CD4-positive, alpha-beta T cell treated with Interleukin-15 for 4 hours (primary cell): ENCODE measurements around the gene TRMU.
"Not testable (repeated sequence)": the region's sequence is repeated elsewhere in the genome, so short reads cannot be mapped to it uniquely, and the experiment has no call there.

ENCODE experiments used
- DNase-seq: peaks from one replicate; pipeline ENCODE4 v3.0.0-alpha.2; 2020; ENCODE audit warnings: low spot score

Gene TRMU

DNA sequence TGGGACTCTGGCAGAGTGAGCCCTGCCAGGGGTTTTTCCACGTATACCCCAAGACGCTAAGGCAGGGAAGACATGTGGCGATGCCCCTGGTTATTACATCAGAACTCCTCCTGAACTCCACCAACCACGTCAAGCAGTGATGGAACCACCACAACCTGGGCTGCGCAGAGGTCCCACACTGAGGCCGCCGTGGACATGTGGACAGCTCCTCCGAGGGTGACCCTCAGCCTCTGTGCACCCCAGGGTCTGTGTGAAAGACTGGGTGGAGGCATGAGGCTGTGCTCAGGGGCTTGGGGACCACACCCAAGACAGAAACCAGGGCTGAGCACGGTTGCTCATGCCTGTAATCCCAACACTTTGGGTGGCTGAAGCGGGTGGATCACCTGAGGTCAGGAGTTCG, 52.2 kb downstream of the TRMU start:
- DNase-seq: no peak

DNA sequence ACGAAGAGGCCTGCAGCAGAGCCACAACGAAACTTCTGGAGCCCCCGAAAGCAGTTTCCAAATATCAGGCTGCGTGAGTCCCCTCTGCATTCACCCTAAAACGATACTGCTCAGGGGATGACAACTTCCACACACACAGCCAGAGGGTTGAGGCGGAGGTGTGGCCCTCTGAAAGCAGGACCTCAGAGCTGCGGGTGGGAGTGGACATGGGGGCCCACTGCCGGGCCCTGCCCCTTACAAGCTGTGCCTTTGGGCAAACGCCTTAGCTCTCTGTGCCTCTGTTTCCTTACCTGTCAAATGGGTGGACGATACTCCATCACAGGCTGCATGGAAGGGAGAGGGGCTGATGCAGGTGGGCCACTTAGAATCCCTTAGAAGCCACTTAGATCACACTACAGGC, 53.1 kb downstream of the TRMU start:
- no peak for DNase-seq

DNA sequence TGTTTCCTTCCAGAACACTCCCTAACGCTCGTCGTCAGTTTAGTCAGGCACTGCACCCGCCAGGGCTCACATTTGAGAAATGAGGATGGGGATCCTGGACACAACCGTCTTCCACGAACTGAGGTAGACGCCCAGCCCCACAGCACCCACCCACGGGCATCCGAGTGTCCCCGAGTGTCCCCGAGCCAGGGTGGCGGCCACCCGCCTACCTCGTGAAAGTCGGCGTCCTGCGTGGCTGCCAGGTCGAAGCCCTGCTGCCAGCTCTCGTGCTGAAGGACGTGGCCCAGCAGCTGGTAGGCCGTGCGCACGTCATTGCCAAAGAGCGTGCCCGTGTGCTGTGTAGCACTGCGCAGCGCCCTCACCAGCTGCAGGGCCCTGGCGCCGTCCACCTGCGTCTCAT, 53.6 kb downstream of the TRMU start:
- no peak for DNase-seq

- DNase-seq: no peak
Measured at GRCh38 chr22:46390105-46390651, 54.7 kb downstream of the TRMU start.

DNA sequence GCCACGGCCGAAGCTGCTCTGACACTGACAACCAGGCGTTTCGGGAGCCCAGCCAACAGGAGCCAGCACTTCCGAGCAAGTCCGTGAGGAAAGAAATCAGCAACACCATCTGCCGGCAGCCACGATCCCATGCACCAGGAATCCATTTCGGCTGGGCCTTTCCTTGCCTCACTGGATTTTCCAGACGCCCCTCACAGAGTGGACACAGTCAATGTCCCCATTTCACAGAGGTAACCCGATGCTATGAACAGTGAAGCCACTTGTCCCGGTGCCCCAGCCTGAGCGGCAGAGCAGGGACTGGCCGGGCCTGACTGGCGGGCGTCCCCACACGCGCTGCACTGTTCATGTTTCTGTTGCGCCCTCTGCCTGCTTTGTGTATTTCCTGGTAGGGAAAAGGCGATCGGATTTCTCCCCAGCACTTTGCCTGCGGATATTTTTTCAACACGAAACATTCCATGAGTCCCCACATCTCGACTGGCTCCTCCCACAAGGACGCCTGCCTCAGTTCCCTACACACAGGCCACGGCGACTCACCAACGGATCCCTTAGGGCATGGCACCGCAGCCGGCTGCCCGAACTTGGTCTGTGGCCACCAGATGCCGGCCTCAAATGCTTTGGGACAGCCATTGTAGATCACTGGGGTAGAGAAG, 55.3 kb downstream of the TRMU start:
- DNase-seq: no peak

GRCh38 chr22:46391486-46392136, 56.1 kb downstream of the TRMU start:
- no peak for DNase-seq

DNA sequence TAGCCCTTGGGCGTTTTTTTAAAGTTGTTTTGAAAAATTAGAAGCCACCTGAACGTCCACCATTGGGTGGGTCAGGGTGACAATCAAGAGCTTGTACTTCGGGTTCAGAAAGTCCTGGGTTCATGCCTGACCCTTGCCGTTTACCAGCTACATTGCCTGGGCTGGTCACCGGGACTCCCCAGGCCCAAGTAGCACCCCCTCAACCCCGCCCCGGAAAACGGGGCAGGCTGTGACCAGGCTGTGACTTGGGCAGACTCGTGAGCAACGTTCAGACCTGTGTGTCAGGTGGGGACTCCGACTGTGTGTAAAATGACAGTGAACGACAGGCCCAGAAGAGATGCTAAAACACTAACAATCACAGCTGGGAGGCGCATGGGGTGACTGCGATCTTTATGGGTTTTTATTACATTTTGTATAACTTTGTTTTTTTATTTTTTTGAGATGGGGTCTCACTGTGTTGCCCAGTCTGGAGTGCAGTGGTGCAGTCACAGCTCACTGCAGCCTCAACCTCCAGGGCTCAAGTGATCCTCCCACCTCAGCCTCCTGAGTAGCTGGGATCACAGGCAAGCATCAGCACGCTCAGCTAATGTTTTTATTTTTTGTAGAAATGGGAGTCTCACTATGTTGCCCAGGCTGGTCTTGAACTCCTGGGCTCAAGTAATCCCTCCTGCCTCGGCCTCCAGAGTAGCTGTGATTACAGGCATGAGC, 56.8 kb downstream of the TRMU start:
- no peak for DNase-seq

DNA sequence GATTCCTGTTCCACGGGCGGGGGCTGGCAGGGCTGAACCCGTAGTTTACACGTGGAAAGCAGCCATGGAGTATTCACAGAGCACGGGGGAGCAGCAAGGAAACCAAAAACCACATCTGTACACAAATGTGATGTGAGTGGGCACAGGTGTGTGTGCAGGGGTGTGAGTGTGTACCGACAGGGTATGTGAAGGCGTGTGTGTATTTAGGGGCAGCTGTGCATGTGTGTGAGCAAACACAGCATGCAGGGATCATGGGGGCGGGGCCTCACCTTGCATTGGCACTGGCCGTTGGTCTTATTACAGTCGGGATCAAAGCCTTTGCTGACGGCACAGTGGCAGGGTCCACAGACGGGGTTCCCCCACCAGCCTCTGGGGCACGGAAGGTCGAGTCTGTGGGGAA, 58.4 kb downstream of the TRMU start:
- no peak for DNase-seq

- DNase-seq: no peak
Measured at GRCh38 chr22:46394622-46395021, 59.1 kb downstream of the TRMU start.

DNA sequence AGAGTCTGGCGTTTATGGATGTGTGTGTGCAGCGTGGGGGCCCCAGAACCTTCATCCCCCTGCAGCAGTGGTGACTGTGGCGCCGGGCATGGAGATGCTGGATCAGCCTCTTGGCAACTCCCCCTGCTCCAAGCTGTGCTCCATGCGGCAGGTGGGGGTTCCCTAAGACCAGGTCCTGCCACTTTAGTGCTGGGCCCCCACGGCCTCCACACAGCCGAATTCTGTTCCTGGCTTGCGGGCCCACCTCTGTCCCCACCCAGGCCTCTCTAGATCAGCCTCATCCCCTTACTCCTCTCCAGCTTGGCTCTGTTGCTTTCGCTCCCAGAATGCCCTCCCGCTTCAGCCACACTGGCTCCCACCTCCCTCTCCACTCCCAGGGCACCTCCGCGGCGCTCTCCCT, 59.6 kb downstream of the TRMU start:
- DNase-seq: no peak

GRCh38 chr22:46397049-46397448, 61.5 kb downstream of the TRMU start:
- DNase-seq: not testable (repeated sequence)

GRCh38 chr22:46397514-46397913, 62.0 kb downstream of the TRMU start:
- no peak for DNase-seq

- DNase-seq: no peak
Measured at GRCh38 chr22:46397951-46398350, 62.4 kb downstream of the TRMU start.

- no peak for DNase-seq
Measured at GRCh38 chr22:46399251-46400024, 63.9 kb downstream of the TRMU start.

- no peak for DNase-seq
Measured at GRCh38 chr22:46401370-46401769, 65.9 kb downstream of the TRMU start.

- no peak for DNase-seq
Measured at GRCh38 chr22:46402505-46402904, 67.0 kb downstream of the TRMU start.

DNA sequence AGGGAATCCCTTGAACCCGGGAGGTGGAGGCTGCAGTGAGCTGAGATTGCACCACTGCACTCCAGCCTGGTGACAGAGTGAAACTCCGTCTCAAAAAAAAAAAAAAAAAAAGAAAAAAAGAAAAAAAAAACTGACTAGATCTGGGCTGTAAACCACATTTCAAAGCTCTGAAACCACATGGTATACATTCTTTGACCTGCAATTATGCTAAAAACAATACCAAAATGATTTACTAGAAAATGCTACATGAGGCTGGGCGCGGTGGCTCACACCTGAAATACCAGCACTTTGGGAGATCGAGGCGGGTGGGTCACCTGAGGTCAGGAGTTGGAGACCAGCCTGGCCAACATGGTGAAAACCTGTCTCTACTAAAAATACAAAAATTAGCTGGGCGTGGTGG, 68.4 kb downstream of the TRMU start:
- DNase-seq: peak; percentile 8

- DNase-seq: no peak
Measured at GRCh38 chr22:46405901-46406300, 70.4 kb downstream of the TRMU start.

DNA sequence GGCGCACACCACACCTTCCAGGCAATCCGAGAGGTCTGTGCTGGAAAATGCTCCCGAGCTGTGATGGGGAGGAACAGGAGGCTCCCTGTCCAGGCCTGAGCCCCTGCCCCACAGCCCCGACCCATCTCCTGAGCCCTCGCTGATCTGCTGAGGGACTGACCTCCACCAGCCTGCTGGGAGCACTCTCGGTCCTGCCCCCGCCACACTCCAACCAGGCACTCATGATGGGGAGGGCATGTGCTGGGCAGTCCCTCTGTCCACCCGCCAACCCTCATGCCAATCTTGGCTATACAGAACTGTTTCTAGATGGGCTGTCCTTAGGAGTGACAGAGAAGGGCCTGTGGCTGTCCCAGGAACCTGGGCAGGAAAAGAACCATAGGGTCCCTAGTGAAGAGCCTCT, 70.8 kb downstream of the TRMU start:
- DNase-seq: no peak

DNA sequence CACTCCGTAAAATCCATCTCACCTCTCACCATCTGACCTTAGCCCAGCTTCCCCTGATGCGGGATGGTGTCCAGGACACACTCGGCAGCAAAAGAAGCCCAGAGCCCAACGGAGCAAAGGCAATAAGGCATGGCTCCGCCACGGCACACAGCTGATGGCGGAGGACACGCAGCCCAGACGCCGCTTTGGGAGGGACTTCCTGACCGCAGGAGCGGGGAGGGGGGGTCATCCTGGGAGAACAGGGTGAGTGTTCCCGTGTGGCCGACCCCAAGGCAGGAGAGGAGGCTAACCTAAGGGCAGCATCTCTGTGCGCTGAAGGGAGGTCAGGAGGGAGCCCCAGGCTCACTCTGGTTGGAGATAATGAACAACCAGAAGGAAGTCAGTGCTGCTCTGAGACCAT, 71.3 kb downstream of the TRMU start:
- no peak for DNase-seq
